Kidney (tissue), 14 donors: ENCODE results near the gene CTF1. TPM values are rescaled to one million over a fixed set of nuclear protein-coding genes. Genes with fewer than 3 reads are reported as not detected.

Experiments used
- DNase-seq, 5 donors: peaks; one replicate each; pipeline ENCODE4 v3.0.0-alpha.2; 2013 to 2020
- FAIRE-seq: peaks from 2 replicates; lab custom pipeline; 2012; peaks lifted over from hg19 to GRCh38; lab: Jason Lieb, UNC
- H3K27ac ChIP-seq, 2 donors: one replicate each; pipeline ENCODE4 v1.7.0; 2013; ENCODE audit warnings: low read depth in 2 of 2, low read length in 2 of 2, inconsistent platforms in 1 of 2
- H3K27me3 ChIP-seq: one replicate; pipeline ENCODE4 v1.7.1; 2013; ENCODE audit warnings: low read length, inconsistent platforms; ENCODE audit not compliant: control insufficient read depth, insufficient read depth
- H3K36me3 ChIP-seq, 3 donors: one replicate each; pipeline versions ENCODE4 v1.7.0 to v1.7.1; 2013; ENCODE audit warnings: low read length in 3 of 3, control low read depth in 1 of 3, inconsistent platforms in 1 of 3; ENCODE audit not compliant: insufficient read depth in 3 of 3, control insufficient read depth in 2 of 3
- H3K4me1 ChIP-seq, 3 donors: one replicate each; pipeline versions ENCODE4 v1.7.0 to v1.7.1; 2013; ENCODE audit warnings: low read length in 3 of 3, inconsistent platforms in 1 of 3, low read depth in 1 of 3; ENCODE audit not compliant: control insufficient read depth in 2 of 3, insufficient read depth in 2 of 3
- H3K4me3 ChIP-seq, 3 donors: one replicate each; pipeline versions ENCODE4 v1.7.0 to v1.8.1; 2013; ENCODE audit warnings: low read length in 3 of 3, control low read depth in 1 of 3, inconsistent platforms in 1 of 3
- H3K9ac ChIP-seq, 3 donors: one replicate each; pipeline versions ENCODE4 v1.7.0 to v1.7.1; 2013; ENCODE audit warnings: low read length in 3 of 3, control low read depth in 1 of 3, inconsistent platforms in 1 of 3
- H3K9me3 ChIP-seq, 3 donors: one replicate each; pipeline versions ENCODE4 v1.7.0 to v1.7.1; 2013; ENCODE audit warnings: low read length in 3 of 3, control low read depth in 1 of 3, inconsistent platforms in 1 of 3; ENCODE audit not compliant: control insufficient read depth in 2 of 3, insufficient read depth in 1 of 3
- intact Hi-C: fragments of 100-400 bp; cut with DNase I; formaldehyde crosslinking; loops from one replicate; pipeline ENCODE4 v1.11.1; 2022
- polyA plus RNA-seq: library from polyadenylated mRNA; stranded (reverse); fragments of 350-450 nt; fragmentation: Illumina TruSeq; extraction: RNeasy Lipid Tissue Mini Kit (QIAGEN cat#74804); gene quantifications from one replicate; pipeline ENCODE4 v1.2.3, GENCODE V29; 2014; ENCODE audit warnings: low read depth, low replicate concordance; ENCODE audit not compliant: insufficient read depth
- total RNA-seq: library from RNA; stranded (reverse); fragmentation: NEBNext Ultra II Directional; extraction: Animal tissue kit (Norgen Biotek cat#: 25700); gene quantifications from one replicate; pipeline ENCODE4 v1.2.1, GENCODE V29; 2021
- TF ChIP-seq, protein P1 (sequence below): IDR thresholded peaks from 3 replicates; pipeline ENCODE4 v1.5.1; 2012; ENCODE audit warnings: mild to moderate bottlenecking, moderate library complexity, borderline replicate concordance; ENCODE audit not compliant: insufficient read depth; ENCODE audit errors: extremely low read depth
- donor health status: control.
- donor health status: control.
- donor health status: control.
- donor health status: control.
- donor health status: control.
- donor health status: DM: yes; HTN: yes; CAD: no.
- donor health status: Normal renal cell carcinoma (clear cell type).

Gene CTF1
- total and polyA plus RNA-seq, 2 donors from 2014 or later, result 7.3 to 13.0 TPM

DNA sequence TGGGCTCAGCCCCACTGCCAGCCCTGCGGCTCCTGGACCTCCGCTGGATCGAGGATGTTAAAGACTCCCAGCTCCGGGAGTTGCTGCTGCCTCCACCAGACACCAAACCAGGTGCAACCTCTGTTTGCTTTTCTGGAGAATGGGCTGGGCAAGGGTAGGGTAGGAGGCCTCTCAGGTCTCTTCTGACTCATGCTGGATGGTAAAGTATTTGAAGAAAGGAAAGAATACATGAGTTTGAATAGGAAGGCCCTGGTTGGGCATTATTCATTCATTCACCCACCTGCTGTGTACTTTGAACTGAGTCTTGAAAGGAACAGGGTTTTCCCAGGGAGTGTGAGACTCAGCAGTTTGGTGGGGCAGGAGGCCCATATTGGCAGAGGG is 46.0 kb downstream of the CTF1 start:
- Histone ChIP-seq H3K9ac (peak overlapping the region in 1 of 3 donors; percentile 29), H3K27ac (peak overlapping the region; percentile 36 to 51)

DNA sequence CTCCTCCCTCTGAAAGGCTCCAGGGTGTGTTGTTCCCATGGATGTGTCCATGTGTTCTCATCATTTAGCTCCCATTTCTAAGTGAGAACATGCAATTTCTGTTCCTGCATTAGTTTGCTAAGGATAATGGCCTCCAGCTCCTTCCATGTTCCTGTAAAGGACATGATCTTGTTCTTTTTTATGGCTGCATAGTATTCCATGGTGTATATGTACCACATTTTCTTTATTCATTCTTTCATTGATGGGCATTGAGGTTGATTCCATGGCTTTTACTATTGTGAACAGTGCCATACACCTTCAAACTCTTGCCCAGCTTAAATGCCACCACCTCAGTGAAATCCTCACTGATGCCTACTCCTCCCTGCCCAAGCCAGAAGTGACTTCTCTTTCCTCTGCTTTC is 47.9 kb downstream of the CTF1 start:
- no peak for FAIRE-seq
- H3K4me3 ChIP-seq, result no peak overlapping the region
- TF ChIP-seq, protein P1, sequence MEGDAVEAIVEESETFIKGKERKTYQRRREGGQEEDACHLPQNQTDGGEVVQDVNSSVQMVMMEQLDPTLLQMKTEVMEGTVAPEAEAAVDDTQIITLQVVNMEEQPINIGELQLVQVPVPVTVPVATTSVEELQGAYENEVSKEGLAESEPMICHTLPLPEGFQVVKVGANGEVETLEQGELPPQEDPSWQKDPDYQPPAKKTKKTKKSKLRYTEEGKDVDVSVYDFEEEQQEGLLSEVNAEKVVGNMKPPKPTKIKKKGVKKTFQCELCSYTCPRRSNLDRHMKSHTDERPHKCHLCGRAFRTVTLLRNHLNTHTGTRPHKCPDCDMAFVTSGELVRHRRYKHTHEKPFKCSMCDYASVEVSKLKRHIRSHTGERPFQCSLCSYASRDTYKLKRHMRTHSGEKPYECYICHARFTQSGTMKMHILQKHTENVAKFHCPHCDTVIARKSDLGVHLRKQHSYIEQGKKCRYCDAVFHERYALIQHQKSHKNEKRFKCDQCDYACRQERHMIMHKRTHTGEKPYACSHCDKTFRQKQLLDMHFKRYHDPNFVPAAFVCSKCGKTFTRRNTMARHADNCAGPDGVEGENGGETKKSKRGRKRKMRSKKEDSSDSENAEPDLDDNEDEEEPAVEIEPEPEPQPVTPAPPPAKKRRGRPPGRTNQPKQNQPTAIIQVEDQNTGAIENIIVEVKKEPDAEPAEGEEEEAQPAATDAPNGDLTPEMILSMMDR, result no peak
- peaks cover 2 to 4% (median 3%) of the 10 kb centered on the region in 3 donors for H3K36me3 ChIP-seq
- no peak overlapping the region for H3K27ac ChIP-seq
- no peaks in the 10 kb centered on the region for H3K27me3 ChIP-seq
- DNase-seq, result no peak
- H3K4me1 ChIP-seq, result peaks cover 0 to 6% (median 6%) of the 10 kb centered on the region in 3 donors
- no peak overlapping the region for H3K9ac ChIP-seq
- H3K9me3 ChIP-seq, result no peaks in the 10 kb centered on the region
- intact Hi-C loops, result no loop called here

More for the DNA sequence above, 46.0 kb downstream of the CTF1 start:
- TF ChIP-seq, protein P1, result no peak
- intact Hi-C loops, result no loop called here
- no peak for FAIRE-seq
- Histone ChIP-seq H3K9me3 (no peaks in the 10 kb centered on the region), H3K4me1 (peaks cover 0 to 6% (median 6%) of the 10 kb centered on the region in 3 donors), H3K27me3 (no peaks in the 10 kb centered on the region), H3K4me3 (no peak overlapping the region), H3K36me3 (peaks cover 2 to 4% (median 3%) of the 10 kb centered on the region in 3 donors)
- no peak for DNase-seq

DNA sequence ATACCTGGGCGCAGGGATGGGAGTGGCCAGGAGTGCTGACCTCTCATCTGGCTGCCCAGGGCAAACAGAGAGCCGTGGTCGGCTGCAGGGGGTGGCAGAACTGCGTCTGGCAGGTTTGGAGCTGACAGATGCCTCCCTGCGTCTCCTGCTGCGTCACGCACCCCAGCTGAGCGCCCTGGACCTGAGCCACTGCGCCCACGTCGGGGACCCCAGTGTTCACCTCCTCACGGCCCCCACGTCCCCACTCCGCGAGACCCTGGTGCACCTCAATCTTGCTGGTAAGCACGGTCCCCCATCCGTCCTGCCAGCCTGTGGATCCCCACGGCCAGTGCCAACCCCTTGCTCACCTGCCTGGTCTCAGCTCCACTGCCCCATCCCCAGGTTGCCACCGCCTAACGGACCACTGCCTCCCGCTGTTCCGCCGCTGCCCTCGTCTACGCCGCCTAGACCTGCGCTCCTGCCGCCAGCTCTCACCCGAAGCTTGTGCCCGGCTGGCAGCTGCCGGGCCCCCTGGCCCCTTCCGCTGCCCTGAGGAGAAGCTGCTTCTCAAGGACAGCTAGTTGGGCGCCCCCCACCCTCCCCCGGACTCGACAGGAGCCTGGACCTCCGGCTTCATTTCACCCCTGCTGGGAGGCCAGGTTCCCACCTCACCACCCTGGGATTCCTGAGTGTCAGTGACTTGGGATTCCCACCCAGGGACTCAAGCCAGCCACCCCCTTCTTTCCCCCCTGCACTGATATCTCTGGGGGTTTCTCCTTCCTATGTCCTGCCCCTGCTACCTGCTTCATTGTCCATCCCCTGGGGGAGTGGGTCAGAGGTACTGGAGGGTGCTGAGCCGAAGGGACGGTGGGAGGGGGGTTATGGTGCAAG is 50.5 kb downstream of the CTF1 start:
- TF ChIP-seq, protein P1, result no peak
- intact Hi-C loops, result no loop called here
- DNase-seq (peak in 2 of 5 donors; percentile 75 to 80), FAIRE-seq (no peak)
- Histone ChIP-seq H3K9ac (no peak overlapping the region), H3K9me3 (no peaks in the 10 kb centered on the region), H3K4me3 (no peak overlapping the region), H3K27ac (no peak overlapping the region), H3K4me1 (peaks cover 0 to 22% (median 14%) of the 10 kb centered on the region in 3 donors), H3K36me3 (peaks cover 2 to 4% (median 3%) of the 10 kb centered on the region in 3 donors), H3K27me3 (no peaks in the 10 kb centered on the region)
